ENCODE data around the gene GRIN3A. TPM values are rescaled to one million over a fixed set of nuclear protein-coding genes. Genes with fewer than 3 reads are reported as not detected.

Gene GRIN3A
- total and polyA plus RNA-seq, 2 of the 4 experiments (the other 2 are of a cell fraction) = not detected

DNA sequence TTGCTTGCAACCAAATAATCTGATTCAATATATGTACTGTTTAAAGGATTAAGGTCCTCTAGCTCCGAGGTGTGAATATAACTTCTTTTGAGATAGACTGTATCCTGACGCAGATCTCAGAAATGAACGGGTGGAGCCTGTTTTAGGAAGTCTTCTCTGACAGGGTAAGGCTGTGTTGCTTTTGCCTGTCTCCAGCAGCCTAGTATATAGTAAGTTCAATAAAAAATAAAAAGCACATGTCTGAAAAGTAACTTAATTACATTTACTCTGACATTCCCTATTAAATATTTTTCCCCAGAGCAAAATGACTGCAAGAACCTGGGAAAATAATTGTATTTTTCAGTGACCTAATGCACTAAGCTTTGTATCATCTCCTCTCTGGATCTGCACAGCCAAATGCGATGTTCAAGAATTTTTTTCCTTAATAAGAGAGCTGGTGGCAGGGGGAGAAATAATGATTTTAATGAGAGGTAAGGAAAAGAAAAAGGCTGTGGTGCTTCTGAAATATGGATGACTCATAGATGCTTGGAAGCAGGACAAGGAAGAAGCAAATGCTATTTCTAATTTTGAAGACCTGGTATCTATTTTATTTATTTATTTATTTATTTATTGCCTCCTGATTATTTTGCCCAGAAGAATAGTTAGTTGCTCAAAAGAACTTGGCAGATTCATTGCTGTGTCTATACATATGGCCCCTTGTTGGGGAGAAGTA lies 151.0 kb downstream of the GRIN3A start:
- H3K79me1 ChIP-seq (ENCODE audit: low read depth in 1 of 2, low read length in 2 of 2) = no peaks in the 10 kb centered on the region
- H3K9ac ChIP-seq (ENCODE audit: low read depth, low read length) = no peak overlapping the region
- H2AK5ac ChIP-seq (ENCODE audit: low read depth, low read length) = no peak overlapping the region
- H4K91ac ChIP-seq (ENCODE audit: insufficient read depth, low read depth, low read length) = no peak overlapping the region
- no peak overlapping the region for H2BK5ac ChIP-seq (ENCODE audit: low read depth, low read length, poor library complexity, severe bottlenecking)
- H3K4ac ChIP-seq (ENCODE audit: low read depth, low read length) = no peak overlapping the region
- no TSS peak for BruUV-seq (replicated peaks)
- H3K27ac ChIP-seq (ENCODE audit: insufficient read depth, low read length) = no peak overlapping the region
- 80% methylated on average over 1 of the region's 4 CpGs; no CpG with 5 or more reads in 1 of the 2 experiments for WGBS, 2 experiments (ENCODE audit: extremely low coverage in 2 of 2, insufficient read length in 1 of 2)
- H3K56ac ChIP-seq (ENCODE audit: extremely low read depth, insufficient read depth, low read length) = no peak overlapping the region
- intact Hi-C loops (cut with micrococcal nuclease) (no loop called here), in situ Hi-C loops (cut with MboI; ENCODE audit: low sequenced_read_pairs) (no loop called here), dilution Hi-C loops (cut with HindIII; ENCODE audit: low sequenced_read_pairs, unreplicated experiment) (no loop called here)
- H3K14ac ChIP-seq (replicated peaks; ENCODE audit: low read depth, low read length) = no peak overlapping the region
- ChIA-PET CTCF (no interaction called here), POLR2A (ENCODE audit: unreplicated experiment) (no interaction called here)
- no peak overlapping the region for H4K5ac ChIP-seq (ENCODE audit: low read depth, low read length)
- no peak overlapping the region for H2BK20ac ChIP-seq (ENCODE audit: low read depth, low read length)
- H3K36me3 ChIP-seq (ENCODE audit: control insufficient read depth, insufficient read depth, low read length) = no peaks in the 10 kb centered on the region
- H3K4me2 ChIP-seq (ENCODE audit: low read depth, low read length) = no peak overlapping the region
- no peaks in the 10 kb centered on the region for H3K4me1 ChIP-seq (ENCODE audit: control insufficient read depth, insufficient read depth, low read length)
- no peaks in the 10 kb centered on the region for H3K27me3 ChIP-seq (ENCODE audit: control insufficient read depth, insufficient read depth, low read length)
- H2BK15ac ChIP-seq (ENCODE audit: low read depth, low read length) = no peak overlapping the region
- no peak overlapping the region for H2AK9ac ChIP-seq (replicated peaks; ENCODE audit: low read depth, low read length, poor library complexity)
- no peak overlapping the region for H3K18ac ChIP-seq (ENCODE audit: low read depth, low read length)
- H3K23ac ChIP-seq (ENCODE audit: low read depth, low read length) = no peak overlapping the region
- ATAC-seq (ENCODE audit: low read depth) (no peak), DNase-seq (peak; percentile 24)
- H3K9me1 ChIP-seq (ENCODE audit: insufficient read depth, low read length) = no peaks in the 10 kb centered on the region
- TF ChIP-seq USF2 (IDR thresholded peaks at IDR 0.05; ENCODE audit: low read depth, low read length) = no peak
- TF ChIP-seq NFE2L2 (IDR thresholded peaks at IDR 0.05; ENCODE audit: low read depth, low read length) = no peak
- TF ChIP-seq ELK1 (IDR thresholded peaks at IDR 0.05; ENCODE audit: borderline replicate concordance, low read depth, low read length) = no peak
- TF ChIP-seq RAD21 (IDR thresholded peaks at IDR 0.05; ENCODE audit: low read length) = no peak
- TF ChIP-seq MAZ (IDR thresholded peaks at IDR 0.05; ENCODE audit: borderline replicate concordance, low read depth, low read length) = no peak
- no peak; the same call in 1 of the 2 replicates for TF ChIP-seq FOS (IDR thresholded peaks at IDR 0.05; ENCODE audit: low read depth, low read length)
- no peak for TF ChIP-seq MAFK (IDR thresholded peaks at IDR 0.05; ENCODE audit: low read depth, low read length)
- TF ChIP-seq CHD1 (IDR thresholded peaks at IDR 0.05; ENCODE audit: low read depth, low read length) = no peak
- TF ChIP-seq RCOR1 (IDR thresholded peaks at IDR 0.05; ENCODE audit: insufficient replicate concordance, low read length) = no peak
- no peaks in the 10 kb centered on the region for H3K9me3 ChIP-seq (ENCODE audit: control insufficient read depth, insufficient read depth, low read length)
- H3K4me3 ChIP-seq (ENCODE audit: insufficient read depth, low read depth, low read length) = no peak overlapping the region
- H2BK120ac ChIP-seq (ENCODE audit: low read depth, low read length) = no peak overlapping the region
- H2AFZ ChIP-seq (replicated peaks; ENCODE audit: low read length, poor library complexity) = no peak overlapping the region
- H4K20me1 ChIP-seq (ENCODE audit: insufficient read depth, low read length) = no peaks in the 10 kb centered on the region
- no peak overlapping the region for H4K8ac ChIP-seq (ENCODE audit: low read depth in 2 of 2, low read length in 2 of 2)
